Cardiac septum (tissue), 1 donor: ENCODE data around the gene DMD. TPM values are rescaled to one million over a fixed set of nuclear protein-coding genes. Genes with fewer than 3 reads are reported as not detected.

ENCODE experiments used
- DNase-seq: peaks from one replicate; pipeline ENCODE4 v3.0.0-alpha.2; 2020; ENCODE audit warnings: low spot score
- intact Hi-C: fragments of 100-400 bp; cut with DNase I; formaldehyde crosslinking; loops from one replicate; pipeline ENCODE4 v1.14.0; 2022
- total RNA-seq: library from RNA; stranded (reverse); fragmentation: NEBNext Ultra II Directional; extraction: Animal tissue kit (Norgen Biotek cat#: 25700); gene quantifications from one replicate; pipeline ENCODE4 v1.2.1, GENCODE V29; 2021
- donor health status: DM: no; HTN: no; CAD: no.

DMD gene
- total RNA-seq, 1 donor from 2014 or later: 256 TPM

GRCh38 chrX:31217084-31217483, 1994.3 kb downstream of the DMD start:
- intact Hi-C loops: loop anchor here (10.0 kb wide), 1 partner anchor 438 kb away; no protein-coding TSS in a partner anchor
- DNase-seq: no peak

- intact Hi-C loops: loop anchor here (10.0 kb wide), 1 partner anchor 439 kb away; no protein-coding TSS in a partner anchor
Observed at GRCh38 chrX:31215277-31215815, 1996.0 kb downstream of the DMD start.

GRCh38 chrX:31213941-31214340, 1997.4 kb downstream of the DMD start:
- no peak for DNase-seq
- intact Hi-C loops: loop anchor here (10.0 kb wide), 1 partner anchor 441 kb away; no protein-coding TSS in a partner anchor

More at GRCh38 chrX:31215277-31215815, 1996.0 kb downstream of the DMD start:
- DNase-seq: no peak

GRCh38 chrX:31212856-31213748, 1998.2 kb downstream of the DMD start:
- no peak for DNase-seq
- intact Hi-C loops: loop anchor here (10.0 kb wide), 1 partner anchor 442 kb away; no protein-coding TSS in a partner anchor

- no peak for DNase-seq
- intact Hi-C loops: no loop called here
Observed at GRCh38 chrX:31209005-31209628, 2002.2 kb downstream of the DMD start.

GRCh38 chrX:31201503-31201902, 2009.8 kb downstream of the DMD start:
- intact Hi-C loops: no loop called here

GRCh38 chrX:31200430-31200829, 2010.9 kb downstream of the DMD start:
- no peak for DNase-seq
- intact Hi-C loops: no loop called here

More at GRCh38 chrX:31201503-31201902, 2009.8 kb downstream of the DMD start:
- DNase-seq: no peak

GRCh38 chrX:31199840-31200114, 2011.6 kb downstream of the DMD start:
- intact Hi-C loops: no loop called here
- no peak for DNase-seq

GRCh38 chrX:31199056-31199839, 2012.1 kb downstream of the DMD start:
- DNase-seq: no peak
- intact Hi-C loops: no loop called here

- intact Hi-C loops: no loop called here
- DNase-seq: no peak
Observed at GRCh38 chrX:31190221-31190975, 2021.0 kb downstream of the DMD start.

- intact Hi-C loops: no loop called here
- DNase-seq: no peak
Observed at GRCh38 chrX:31186693-31187338, 2024.5 kb downstream of the DMD start.

- DNase-seq: no peak
- intact Hi-C loops: no loop called here
Observed at GRCh38 chrX:31185884-31186283, 2025.5 kb downstream of the DMD start.

- intact Hi-C loops: no loop called here
- DNase-seq: no peak
Observed at GRCh38 chrX:31181377-31182000, 2029.9 kb downstream of the DMD start.

GRCh38 chrX:31179203-31179602, 2032.1 kb downstream of the DMD start:
- intact Hi-C loops: no loop called here
- no peak for DNase-seq

GRCh38 chrX:31178769-31179125, 2032.6 kb downstream of the DMD start:
- DNase-seq: no peak
- intact Hi-C loops: no loop called here

- DNase-seq: no peak
- intact Hi-C loops: no loop called here
Observed at GRCh38 chrX:31178064-31178768, 2033.1 kb downstream of the DMD start.

GRCh38 chrX:31170792-31171191, 2040.6 kb downstream of the DMD start:
- intact Hi-C loops: no loop called here
- no peak for DNase-seq

- intact Hi-C loops: no loop called here
- DNase-seq: no peak
Observed at GRCh38 chrX:31168551-31168950, 2042.8 kb downstream of the DMD start.
